Measurements from ENCODE around the gene PDE3B.
"Not testable (repeated sequence)": the region's sequence is repeated elsewhere in the genome, so short reads cannot be mapped to it uniquely, and the experiment has no call there.

PDE3B gene

GRCh38 chr11:14703731-14704130 lies 60.1 kb downstream of the PDE3B start:
- no peak for TF ChIP-seq CTCF (IDR thresholded peaks at IDR 0.05; ENCODE audit: extremely low read depth, missing control alignments)
- DNase-seq (ENCODE audit: low spot score): no peak

DNA sequence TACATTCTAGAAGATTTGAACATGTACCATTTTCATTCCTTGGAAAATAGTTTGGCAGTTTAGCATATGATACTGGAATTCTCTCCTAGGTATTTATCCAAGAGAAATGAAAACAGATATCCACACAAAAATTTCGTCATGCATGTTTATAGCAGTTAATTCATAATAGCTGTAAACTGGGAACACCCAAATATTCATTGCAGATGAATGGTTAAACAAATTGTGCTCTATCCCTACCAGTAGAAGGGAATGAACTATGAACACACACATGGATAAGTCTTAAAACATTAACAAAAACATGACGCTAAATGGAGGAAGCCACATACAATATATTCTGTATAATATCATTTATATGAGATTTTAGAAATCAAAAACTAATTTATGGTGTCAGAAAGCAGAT lies 61.5 kb downstream of the PDE3B start:
- TF ChIP-seq CTCF (IDR thresholded peaks at IDR 0.05; ENCODE audit: extremely low read depth, missing control alignments): no peak
- no peak for DNase-seq (ENCODE audit: low spot score)

DNA sequence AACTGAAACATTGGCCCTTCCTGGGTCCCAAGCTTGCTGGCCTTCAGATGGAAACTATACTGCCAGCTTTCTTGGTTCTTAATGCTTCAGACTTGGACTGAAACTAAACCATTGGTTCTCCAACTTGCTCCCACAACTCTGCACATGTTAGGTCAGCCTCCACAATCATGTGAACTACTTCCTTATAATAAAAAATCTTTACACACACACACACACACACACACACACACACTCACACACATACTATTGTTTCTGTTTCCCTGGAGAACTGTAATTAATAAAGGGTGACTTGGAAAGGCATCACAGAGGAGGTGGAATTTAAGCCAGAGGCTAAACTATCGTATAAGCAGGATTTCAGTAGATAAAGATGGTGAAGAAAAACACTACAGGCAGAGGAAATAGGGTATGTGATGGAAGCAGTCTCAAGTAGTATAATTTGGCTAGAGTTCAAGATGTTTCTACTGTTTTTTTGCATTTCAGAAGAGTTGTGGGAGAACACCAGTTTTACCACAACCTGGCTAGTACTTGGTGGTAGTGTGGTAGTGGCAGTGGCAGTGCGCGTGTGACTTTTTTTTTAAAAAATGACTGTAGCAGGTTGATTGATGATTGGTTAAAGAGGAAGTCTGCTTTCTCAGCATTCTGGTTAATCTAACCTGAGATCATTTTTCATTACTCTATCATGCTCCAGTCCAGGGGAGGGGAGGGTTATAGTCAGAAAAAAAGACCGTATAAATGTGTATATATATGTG lies 70.1 kb downstream of the PDE3B start:
- no peak for TF ChIP-seq CTCF (IDR thresholded peaks at IDR 0.05; ENCODE audit: extremely low read depth, missing control alignments)
- no peak for DNase-seq (ENCODE audit: low spot score)

DNA sequence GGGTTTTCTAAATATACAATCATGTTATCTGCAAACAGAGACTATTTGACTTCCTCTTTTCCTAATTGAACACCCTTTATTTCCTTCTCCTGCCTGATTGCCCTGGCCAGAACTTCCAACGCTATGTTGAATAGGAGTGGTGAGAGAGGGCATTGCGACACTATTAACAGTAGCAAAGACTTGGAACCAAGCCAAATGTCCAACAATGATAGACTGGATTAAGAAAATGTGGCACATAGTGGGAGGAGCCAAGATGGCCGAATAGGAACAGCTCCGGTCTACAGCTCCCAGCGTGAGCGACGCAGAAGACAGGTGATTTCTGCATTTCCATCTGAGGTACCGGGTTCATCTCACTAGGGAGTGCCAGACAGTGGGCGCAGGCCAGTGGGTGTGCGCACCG lies 72.1 kb downstream of the PDE3B start:
- not testable (repeated sequence) for DNase-seq (ENCODE audit: low spot score)

- TF ChIP-seq CTCF (IDR thresholded peaks at IDR 0.05; ENCODE audit: extremely low read depth, missing control alignments): no peak
- no peak for DNase-seq (ENCODE audit: low spot score)
Observed at GRCh38 chr11:14722496-14722895, 78.9 kb downstream of the PDE3B start.

DNA sequence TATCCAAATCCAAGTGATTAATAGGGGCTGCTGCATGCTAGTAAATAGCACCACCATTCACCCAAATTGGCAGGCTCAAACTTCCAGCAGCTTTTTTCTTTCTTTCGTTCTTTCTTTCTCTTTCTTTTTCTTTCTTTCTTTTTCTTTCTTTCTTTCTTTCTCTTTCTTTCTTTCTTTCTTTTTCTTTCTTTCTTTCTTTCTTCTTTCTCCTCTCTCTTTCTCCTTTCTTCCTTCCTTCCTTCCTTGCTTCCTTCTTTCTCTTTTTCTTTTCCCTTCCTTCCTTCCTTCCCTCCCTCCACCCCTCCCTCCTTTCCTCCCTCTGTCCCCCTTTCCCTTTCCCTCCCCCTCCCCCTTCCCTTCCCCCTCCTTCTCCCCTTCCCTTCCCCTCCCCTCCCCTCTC lies 81.5 kb downstream of the PDE3B start:
- DNase-seq (ENCODE audit: low spot score): no peak
- no peak for TF ChIP-seq CTCF (IDR thresholded peaks at IDR 0.05; ENCODE audit: extremely low read depth, missing control alignments)

DNA sequence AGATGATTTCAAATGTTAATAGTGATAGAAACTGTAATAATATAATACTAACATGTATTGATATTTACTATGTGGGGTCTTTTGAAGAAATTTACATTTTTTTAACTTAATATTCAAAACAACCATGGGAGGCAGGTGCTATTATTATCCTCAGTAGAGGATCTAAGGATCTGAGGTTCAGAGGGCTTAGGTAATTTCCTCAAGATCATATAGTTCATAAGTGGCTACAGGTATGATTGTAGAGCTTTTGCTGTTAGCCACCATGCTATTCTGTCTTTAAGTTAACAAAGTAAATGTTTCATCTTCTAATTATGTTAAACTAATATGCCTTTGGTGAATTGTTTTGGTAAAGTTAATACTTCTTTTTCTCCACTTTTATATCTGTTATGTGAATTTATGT lies 83.6 kb downstream of the PDE3B start:
- no peak for TF ChIP-seq CTCF (IDR thresholded peaks at IDR 0.05; ENCODE audit: extremely low read depth, missing control alignments)
- no peak for DNase-seq (ENCODE audit: low spot score)

- DNase-seq (ENCODE audit: low spot score): no peak
- TF ChIP-seq CTCF (IDR thresholded peaks at IDR 0.05; ENCODE audit: extremely low read depth, missing control alignments): no peak
Observed at GRCh38 chr11:14727746-14728145, 84.1 kb downstream of the PDE3B start.

DNA sequence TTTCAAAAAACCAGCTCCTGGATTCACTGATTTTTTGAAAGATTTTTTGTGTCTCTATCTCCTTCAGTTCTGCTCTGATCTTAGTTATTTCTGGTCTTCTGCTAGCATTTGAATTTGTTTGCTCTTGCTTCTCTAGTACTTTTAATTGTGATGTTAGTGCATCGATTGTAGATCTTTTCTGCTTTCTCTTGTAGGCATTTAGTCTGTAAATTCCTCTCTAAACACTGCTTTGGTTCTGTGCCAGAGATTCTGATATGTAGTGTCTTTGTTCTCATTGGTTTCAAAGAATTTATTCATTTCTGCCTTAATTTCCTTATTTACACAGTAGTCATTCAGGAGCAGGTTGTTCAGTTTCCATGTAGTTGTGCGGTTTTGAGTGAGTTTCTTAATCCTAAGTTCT lies 96.9 kb downstream of the PDE3B start:
- not testable (repeated sequence) for DNase-seq (ENCODE audit: low spot score)
